IPS DF 4.7 (cell line): ENCODE data around the gene DCAF7.

ENCODE experiments used
- DNase-seq: peaks from one replicate; pipeline ENCODE4 v3.0.0-alpha.2; 2013; ENCODE audit warnings: low spot score; ENCODE audit errors: extremely low read depth

Gene DCAF7

DNA sequence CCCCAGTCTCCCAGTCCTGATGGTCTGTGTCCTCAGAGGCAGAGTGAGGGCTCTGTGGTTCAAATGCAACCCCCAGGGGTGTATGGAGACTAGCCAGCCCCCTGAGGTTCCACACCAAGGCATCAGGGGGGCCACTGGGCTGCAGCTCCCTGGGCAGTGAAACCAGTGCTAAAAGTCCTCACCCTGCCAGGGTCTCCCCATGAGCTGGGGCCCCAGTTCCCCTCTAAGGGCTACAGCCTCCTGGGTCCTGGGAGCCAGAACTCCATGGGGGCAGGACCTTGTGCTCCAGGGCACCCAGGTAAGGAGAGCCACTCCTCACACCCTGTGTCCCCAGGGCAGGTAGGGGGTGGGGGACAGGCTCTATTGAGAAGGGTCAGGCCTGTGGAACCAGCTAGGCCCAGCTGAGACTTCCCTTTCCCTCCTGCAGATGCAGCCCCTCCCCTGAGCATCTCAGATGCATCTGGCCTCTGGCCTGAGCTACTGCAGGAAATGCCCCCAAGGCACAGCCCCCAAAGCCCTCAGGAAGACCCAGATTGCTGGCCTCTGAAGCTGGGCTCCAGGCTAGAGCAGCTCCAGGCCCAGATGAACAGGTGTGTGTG lies 6.4 kb upstream of the DCAF7 start:
- no peak for DNase-seq

DNA sequence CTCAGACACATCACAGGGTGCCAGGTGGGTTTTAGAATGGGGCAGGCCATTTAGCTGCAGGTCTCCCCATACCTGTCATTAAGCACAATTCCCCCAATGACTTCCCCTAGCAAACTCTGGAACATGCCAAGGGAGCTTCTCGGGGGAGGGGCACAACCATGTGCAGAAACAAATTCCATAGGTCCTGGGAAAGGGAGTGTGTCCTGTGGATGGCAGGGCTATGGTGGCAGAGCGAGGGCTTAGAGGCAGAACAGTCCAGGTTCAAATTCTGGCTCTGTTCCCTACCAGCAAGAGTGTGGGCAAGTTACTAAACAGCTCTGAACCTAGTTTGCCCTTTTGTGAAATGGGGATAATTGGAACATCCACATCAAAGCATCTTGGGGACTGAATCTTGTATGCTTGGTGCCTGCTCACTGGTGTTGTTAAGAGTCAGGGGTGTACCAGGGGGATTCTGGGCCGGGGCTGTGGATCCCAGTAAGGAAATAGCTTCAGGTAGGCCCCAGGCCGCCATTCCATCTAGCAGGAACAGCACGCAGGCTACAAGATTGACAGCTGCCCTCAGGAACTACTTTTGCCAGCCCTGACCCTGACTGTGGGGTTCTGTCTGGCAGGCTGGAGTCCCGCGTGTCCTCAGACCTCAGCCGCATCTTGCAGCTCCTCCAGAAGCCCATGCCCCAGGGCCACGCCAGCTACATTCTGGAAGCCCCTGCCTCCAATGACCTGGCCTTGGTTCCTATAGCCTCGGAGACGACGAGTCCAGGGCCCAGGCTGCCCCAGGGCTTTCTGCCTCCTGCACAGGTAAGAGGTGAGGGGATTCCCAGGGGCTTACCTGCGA lies 5.6 kb upstream of the DCAF7 start:
- DNase-seq = no peak

DNA sequence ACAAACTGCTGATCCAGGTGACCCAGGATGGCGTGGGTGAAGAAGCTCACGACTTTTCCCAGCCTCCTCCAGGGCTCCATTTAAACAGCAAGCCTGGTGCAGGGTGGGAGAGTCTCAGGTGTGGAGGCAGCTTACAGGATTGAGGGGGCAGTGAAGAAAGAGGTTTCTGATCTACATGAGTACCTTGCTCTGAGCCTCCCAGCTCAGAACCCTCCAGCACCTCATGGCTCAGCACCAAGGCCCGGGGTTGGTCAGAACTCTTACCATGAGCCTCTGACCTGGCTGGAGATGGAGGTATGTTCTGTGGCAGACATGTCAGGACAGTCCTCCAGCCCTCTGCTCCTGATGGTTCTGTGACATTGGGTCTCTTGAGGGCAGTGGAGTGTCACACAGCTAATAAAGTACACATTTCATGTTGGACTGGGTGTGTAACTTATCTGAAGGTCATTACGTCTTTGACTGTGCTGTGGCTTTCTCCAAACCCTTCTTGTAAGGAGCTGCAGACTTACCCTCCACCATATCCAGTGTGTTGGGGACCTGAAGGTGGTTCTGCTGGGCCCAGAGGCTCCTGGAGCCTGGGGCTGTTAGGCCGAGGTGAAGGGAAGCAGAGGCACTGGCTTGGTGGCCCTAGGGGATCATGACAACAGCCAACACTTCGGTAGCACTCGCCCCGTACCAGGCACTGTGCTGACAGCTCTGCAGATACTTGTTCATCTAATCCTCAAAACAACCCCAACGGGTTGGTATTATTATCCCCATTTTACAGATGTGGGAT lies 3.8 kb upstream of the DCAF7 start:
- no peak for DNase-seq

DNA sequence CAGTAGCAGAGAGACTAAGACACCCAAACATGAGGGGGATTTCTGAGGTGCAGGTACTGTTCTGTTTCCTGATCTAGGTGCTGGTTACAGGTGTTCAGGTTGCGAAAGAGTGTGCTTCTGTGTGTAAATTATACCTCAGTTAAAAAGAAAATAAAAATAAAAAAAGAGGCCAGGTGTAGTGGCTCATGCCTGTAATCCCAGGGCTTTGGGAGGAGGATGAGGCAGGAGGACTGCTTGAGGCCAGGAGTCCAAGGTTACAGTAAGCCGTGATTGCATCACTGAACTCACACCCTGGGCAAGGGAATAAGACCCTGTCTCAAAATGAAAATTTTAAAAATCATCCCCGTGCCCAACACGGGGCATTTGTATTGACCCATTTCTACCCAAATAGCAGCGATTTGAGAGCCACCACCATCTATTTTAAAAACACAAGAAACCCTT lies 3.2 kb upstream of the DCAF7 start:
- no peak for DNase-seq

DNA sequence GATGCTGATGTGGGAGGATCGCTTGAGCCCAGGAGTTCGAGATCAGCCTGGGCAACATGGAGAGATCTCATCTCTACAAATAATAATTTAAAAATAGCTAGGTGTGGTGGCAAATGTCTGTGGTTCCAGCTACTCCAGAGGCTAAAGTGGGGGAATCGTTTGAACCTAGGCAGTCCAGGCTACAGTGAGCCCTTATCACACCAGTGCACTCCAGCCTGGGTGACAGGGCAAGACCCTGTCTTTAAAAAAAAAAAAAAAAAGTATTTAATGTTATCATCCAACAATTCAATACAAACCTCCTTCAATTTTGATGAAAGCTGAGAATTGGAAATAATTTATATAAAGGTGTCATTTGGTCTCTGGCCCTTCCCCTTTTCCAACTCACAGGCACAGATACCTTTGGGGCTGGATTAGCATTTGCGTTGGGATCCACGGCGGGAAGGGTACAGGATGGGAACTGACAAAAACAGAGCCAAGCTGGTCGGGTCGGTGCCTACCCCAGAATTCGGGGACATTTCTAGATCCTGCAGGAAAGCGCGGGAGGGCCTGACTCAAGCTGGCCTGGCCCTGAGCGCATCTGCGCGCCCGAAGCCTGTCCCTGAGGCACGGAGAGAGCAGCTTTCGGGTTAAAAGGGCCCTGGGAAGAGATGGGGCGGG lies 860 bp upstream of the DCAF7 start:
- DNase-seq = no peak

DNA sequence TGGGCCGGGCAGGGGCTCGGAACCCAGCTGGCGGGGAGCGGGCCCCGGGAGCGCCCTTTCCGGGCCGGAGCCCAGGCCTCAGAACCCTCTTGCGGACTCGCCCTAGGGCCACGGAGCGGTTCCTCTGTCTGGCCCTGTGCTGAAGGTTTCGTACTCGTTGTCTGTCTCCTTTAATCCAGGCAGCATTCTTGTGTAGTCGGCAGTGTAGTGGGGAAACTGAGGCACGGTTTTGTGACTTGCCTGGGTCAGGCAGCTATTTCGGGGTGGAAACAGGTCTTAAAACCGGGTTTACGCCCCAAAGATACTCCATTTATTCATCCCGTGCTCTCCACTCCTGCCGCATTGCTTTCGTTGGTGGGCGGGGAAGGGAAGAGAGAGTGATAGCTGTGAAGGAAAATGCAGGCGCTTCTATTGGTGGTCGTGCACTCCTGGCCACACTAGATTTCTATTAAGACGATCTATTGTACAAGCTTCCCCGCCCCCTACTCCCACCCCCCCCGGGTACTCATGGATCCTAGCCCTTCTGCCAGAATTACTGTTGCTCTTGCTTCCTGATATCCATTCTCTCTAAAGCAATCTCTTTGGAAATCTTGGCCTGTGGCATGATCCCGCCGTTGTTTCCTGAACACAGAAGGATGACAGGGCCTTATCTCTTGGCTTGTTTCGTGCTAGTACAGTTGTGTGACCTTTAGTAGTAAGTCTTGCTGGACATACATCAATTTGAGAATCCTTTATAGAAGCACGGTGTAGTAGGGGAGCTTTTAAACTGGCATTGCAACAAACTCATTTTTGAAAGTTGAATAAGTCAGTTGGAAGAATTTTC lies 751 bp downstream of the DCAF7 start:
- DNase-seq = no peak

DNA sequence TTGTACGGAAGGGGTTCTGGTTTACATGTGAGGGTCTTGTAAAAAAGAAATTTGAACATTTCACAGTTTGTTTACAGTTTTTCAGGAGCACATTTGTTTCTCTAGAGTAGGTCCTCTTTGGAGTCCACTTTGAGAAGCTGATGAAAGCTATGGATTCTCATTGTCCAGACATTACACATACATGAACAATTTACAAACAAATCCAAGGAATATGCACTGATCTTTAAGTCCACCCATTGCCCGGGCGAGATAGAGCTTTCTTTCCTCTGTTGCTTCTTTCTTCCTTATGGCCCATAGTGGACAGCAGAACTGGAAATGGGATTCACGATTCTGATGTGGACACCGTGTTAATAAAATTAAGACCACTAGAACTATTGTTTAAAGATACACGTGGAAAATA lies 1.9 kb downstream of the DCAF7 start:
- no peak for DNase-seq

DNA sequence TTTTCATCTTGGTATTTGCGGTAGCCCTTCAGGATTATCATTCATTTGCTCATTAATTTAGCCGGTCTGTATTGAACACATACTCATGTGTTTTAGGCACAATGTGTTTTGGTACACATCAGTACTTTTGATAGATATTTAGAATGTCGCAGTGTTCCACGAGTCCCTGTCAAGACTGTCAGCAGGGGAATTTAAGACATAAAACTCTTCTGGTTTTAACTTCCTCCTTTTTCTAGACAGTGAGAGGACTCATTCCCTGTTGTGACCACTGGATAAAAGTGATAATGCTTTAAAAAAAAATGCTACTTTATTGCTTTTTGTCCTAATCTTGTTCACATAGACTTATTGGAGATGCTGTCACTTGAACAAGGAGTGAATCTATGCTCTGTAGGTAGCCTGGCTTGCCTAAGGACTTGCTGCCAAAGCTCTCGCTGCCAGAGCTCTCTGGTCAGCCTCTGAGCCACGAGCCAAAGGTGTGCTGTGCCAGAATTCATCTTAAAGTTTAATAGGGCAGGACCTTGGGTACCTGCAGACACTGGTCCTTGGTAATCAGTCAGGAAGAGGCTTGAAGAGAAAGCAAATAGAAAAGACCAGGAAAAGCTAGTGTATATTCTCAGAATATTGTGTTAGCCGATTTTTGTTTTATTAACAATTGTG lies 5.4 kb downstream of the DCAF7 start:
- DNase-seq = no peak

DNA sequence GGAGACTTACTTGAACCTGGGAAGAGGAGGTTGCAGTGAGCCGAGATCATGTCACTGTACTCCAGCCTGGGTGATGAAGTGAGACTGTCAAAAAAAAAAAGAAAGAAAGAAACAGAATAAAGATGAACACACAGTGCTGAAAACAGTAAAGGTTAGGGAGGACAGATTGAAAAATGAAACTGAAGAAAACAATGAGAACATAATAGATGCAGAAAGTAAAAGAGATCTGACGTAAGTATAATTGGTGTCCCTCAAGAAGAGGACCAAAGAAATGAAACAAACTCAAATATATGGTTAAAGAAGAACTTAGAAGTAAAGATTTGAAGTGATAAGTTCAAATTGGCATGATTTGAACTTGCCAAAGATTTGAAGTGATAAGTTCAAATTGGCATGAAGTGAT lies 7.1 kb downstream of the DCAF7 start:
- no peak for DNase-seq

DNA sequence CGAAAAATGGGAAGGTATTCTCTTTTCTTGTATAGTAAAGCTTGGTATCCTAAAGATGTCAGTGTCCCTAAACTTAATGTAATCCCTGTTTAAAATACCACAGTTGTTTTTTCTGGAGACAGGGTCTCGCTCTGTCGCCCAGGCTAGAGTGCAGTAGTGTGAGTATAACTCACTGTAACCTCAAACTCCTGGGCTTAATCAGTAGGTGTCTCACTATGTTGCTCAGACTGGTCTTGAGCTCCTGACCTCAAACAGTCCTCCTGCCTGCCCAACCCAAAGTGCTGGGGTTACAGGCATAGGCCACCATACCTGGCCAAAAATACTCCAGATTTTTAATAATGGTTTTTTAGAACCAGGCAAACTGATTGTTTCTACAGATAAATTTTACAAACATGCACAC lies 8.2 kb downstream of the DCAF7 start:
- no peak for DNase-seq

DNA sequence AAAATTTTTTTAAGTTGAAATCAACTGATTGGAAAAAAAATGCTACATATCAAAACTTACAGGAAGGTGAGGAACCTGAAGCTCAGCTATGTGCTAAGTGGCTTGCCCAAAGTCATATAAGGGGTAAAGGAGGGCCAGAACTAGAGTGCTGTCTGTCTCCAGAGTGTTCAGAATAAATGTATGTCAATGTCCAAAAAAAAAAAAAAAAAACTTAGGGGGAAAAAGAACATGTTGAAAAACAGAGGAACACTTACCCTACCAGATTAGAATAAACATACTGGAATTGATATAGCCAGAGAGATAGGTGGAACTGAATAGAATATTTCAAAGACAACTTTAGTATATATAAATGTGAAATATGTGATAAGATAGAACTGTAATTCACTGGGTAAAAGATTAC lies 11.5 kb downstream of the DCAF7 start:
- DNase-seq = no peak

DNA sequence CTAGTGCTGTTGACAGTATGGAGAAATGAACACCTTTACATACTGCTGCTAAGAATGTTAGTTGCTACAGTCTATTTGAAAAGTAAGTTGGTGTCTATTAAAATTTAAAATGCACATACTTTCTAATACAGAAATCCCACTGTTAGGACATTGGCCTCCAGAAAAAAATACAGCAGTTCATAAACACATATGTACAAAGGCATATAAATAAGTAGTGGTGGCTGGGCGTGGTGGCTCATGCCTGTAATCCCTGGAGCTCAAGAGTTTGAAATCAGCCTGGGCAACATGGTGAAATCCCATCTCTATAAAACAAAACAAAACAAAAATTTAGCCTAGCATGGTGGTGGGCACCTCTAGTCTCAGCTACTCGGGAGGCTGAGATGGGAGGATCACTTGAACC lies 13.1 kb downstream of the DCAF7 start:
- DNase-seq = no peak

DNA sequence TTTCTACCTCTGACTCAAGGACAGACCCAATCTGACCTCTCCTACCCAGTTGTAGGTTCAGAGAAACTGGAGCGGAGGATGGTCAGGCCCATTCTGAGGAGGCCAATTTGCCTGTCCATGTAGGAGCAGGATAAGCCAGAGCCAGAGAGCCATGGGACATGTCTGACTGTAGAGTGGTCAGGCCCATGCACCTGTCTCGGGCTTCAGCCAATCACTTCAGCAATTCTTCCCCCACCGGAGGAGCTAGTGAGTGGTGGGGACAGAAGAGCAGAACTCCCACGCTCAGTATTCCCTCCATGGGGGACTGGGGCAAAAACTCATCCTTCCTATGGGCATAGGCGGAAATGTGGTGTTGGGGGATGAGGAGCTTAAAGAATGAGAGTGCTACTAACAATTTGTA lies 14.3 kb downstream of the DCAF7 start:
- DNase-seq = no peak

DNA sequence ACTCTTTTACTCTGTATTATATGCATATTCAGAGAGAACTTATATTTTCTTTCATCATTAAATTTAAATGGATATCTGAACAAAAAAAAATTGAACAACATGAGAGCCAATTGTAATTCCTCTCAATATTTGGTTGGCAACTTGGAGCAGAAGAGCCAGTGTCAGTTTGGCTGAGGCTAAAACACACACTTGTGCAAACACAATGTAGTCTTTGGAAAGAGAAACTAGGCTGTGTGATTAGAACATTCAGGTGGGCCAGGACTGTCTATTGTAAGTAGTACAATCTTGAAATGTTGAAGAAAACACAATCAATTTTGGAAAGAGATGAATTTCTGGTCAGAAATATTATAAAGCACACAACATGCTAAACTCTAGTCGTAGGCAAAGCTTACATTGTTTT lies 17.0 kb downstream of the DCAF7 start:
- no peak for DNase-seq

DNA sequence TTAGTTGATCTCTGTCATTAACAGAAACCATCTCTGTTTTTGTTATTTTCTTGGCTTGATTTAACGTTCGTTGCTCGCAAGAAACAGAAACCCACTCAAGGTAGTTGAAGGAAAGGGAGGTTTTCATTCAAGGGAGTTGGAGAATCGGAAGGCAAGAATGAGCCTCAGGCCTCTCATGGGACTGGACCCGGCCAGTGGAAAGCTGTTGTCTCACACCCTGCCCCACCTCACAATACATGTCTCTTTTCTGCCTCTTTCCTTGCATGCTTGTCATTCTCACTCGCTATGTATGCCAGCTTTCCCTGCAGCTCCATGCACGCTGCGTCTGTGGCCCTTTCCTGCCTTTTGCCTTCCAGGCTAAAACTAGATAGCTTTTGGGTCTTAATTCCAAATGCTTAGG lies 18.3 kb downstream of the DCAF7 start:
- no peak for DNase-seq

DNA sequence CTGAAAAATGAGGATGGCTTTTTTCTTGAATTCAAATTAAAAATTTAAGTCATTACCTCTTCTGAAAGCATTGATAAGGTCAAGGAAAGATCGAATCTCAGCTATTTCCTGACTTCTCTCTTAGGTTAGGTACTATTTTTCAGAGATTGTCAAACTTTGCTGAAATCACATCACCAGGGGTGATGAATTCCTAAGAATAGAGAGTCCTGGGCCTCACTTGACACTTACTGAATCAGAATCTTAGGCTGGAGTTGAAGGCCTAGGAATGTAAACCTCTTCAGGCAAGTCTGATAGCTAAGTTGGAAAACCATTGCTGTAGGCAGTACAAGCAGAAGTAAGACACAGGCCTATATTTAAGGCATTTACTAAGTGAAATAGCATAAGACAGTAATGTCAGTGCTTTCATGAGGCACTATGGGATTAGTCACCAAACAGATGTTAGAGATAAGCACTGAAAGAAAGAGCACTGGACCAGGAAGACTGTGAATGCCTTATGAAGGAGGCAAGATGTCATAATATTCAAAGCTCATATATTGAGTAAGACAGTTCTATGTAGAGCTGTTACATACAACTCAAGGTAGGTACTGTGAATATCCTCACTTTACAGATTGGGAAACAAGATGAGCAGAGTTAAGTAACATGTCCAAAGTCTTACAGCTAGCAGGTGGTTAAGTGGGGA lies 21.5 kb downstream of the DCAF7 start:
- no peak for DNase-seq

DNA sequence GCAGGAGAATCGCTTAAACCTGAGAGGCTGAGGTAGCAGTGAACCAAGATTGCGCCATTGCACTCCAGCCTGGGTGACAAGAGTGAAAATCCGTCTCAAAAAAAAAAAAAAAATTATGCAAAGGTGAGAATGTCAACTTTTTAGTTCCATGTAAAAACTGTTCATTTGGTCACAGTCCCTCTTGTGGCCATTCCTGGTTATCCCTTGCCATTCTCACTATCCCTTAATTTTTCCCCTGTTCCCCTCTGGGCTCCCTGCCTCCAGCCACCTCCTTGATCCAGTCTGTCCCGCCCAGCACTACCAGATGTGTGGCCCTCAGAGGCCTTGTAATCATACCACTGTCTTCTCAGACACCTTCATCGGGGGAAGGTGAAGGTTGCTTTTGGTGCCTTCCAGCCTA lies 23.4 kb downstream of the DCAF7 start:
- DNase-seq = no peak

DNA sequence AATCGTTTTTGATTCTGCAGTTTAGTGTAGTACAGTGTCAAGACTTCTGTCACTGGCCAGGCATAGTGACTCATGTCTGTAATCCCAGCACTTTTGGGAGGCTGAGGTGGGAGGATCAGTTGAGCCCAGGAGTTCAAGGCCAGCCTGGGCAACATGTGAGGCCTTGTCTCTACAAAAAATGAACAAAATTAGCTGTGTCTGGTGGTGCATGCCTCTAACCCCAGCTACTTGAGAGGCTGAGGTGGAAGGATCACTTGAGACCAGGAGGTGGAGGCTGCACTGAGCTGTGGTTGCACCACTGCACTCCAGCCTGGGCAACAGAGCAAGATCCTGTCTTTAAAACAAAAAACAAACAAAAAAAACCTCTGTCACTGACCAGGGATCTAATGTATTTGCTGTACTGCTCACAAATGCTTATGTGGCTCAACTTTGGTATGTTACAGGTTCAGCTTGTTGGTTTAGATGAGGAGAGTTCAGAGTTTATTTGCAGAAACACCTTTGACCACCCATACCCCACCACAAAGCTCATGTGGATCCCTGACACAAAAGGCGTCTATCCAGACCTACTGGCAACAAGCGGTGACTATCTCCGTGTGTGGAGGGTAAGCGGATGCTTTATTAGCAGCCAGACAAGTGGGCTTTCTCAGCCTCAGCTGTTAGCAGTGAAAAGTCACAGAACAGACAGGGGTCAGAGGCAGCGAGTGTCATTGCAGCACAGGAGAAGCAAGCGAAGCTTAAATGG lies 27.9 kb downstream of the DCAF7 start:
- no peak for DNase-seq

DNA sequence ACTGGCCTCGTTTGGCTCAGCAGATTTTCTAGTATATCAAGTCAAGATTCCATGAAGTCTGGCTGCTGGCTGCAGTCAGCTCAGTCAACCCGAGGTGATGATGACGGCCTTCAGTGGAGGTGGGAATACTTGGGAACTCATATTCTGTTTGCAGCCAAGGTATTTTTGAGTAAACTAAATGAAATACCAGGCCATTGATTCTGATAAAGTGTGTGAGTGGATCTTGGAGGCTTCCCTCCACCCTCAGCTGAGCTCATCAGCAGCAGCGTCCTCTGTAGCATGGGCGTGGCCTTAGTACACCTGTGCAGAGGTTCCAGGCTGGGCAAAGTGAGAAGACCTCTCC lies 28.5 kb downstream of the DCAF7 start:
- DNase-seq = no peak
